Stimulated activated CD4-positive, alpha-beta T cell treated with anti-CD3 and anti-CD28 coated beads, TNF-alpha, amount 100 ng/mL, for 24 hours (primary cell): ENCODE measurements around the gene JAK3.

Source experiments
- DNase-seq, 3 experiments: peaks; one replicate each; pipeline ENCODE4 v3.0.0-alpha.2; 2020; ENCODE audit warnings: low read depth in 3 of 3

The JAK3 gene

GRCh38 chr19:17865364-17866311 lies 17.9 kb upstream of the JAK3 start:
- no peak for DNase-seq

DNA sequence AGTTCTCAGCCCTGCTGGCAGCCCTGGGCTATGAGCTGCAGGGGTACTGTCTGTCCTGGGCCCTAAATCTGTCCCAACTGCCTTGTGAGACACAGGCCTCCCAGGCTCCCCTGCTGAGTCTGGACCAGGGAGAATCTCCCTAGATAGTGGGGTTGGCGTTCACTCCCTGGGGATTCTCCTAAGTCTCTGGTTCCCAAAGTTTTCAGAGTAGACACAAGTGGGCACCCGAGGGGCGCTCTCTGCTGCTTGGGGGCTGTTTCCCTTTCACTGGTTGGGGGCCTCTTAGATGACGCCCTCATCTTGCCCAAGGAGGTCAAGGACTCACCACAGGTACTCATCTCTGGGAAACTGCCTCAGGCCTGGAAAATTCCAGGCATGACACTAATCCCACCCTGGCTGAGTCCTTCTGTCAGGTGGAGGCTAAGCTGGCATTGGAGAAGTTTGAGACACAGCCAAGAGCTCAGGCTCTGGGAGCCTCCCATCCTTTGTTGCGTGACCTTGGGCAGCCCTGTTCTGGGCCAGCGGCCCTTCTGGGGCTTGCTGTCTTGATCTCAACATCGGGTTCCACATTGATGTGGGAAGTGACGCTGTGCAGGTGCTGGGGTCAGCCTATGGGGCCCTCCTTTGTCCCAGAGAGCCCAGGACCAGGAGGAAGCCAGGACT lies 15.9 kb upstream of the JAK3 start:
- no peak for DNase-seq

- no peak for DNase-seq
Measured at GRCh38 chr19:17862711-17863519, 15.1 kb upstream of the JAK3 start.

DNA sequence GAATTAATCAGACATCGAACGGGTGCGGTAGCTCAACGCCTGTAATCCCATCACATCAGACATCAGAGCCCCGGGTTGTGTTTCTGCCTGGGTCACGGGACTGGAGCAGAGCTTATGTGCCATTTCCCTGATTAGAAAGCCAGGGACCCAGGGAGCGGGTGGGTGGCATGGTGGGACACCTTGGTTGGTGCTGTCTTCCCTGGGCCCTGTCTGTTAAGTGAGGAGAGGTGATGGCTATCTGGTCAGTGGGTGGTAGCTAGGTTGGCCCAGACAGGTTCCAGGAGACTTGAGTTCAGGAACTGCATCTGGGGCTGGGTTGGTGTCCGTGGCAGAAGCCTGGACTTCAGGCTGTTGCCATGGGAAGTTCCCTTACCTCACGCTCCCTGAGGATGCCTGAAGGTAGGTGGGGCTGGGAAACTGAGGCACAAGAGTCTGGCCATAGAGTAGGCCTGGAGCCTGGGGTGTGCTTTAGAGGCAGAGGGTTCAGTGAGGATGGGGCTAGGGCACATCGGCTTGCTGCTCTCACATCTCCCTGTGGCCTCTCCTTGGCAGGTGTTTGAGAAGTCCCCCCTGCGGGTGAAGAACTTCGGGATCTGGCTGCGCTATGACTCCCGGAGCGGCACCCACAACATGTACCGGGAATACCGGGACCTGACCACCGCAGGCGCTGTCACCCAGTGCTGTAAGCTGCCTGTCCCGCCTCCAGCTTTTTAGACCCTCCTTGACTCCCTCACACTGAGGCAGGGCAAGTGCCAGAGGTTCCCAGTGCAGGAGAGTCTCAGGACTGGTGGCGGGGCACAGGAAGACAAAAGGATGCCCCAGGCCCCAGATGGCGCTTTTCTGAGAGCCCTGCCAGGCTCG lies 14.0 kb upstream of the JAK3 start:
- no peak for DNase-seq

DNA sequence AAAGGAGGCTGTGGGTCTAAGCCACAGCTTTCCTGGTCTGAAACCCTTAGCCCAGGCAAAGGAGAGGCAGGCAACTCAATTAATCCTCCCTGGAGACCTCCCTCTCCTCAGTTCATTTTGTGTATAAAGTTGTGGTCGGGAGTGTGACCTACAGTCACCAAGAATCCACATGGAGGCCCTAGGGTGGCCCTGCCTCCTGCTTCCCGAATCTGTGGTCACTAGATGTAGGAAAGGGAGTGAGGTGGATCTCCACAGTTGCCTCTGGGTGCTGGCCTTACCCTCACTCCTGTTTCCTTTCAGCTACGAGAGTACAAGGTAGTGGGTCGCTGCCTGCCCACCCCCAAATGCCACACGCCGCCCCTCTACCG lies 13.2 kb upstream of the JAK3 start:
- DNase-seq = no peak

DNA sequence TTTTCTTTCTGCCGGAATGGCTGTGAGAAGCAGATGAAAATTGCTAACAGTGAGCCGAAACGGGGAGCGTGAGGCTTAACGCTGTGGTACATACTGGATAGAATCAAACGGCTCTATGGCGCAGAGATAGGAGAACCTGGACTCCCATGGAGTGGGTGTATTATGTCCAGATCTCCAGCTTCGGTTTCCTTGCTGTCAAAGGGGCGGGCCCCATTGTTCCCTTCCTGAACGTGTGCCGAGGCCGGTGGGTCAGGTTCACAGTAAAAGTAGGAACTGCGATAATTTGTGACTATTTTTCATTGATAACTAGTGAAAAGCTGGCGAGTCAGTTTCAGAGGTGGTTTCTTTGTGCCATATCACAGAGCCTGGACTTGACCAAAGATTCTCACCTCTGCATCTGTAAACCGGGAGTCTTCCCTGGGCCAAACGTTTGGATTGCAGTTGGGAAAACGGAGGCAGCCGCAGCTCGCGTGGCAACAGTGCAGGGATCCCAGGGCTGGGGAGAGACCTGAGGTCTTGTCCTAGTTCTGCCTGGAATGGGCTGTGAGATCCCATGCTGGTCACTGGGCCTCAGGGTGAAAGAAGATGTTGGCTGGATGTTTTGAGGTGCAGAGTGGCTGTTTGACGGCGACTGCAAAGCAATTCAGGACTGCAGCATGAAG lies 12.7 kb upstream of the JAK3 start:
- no peak for DNase-seq

DNA sequence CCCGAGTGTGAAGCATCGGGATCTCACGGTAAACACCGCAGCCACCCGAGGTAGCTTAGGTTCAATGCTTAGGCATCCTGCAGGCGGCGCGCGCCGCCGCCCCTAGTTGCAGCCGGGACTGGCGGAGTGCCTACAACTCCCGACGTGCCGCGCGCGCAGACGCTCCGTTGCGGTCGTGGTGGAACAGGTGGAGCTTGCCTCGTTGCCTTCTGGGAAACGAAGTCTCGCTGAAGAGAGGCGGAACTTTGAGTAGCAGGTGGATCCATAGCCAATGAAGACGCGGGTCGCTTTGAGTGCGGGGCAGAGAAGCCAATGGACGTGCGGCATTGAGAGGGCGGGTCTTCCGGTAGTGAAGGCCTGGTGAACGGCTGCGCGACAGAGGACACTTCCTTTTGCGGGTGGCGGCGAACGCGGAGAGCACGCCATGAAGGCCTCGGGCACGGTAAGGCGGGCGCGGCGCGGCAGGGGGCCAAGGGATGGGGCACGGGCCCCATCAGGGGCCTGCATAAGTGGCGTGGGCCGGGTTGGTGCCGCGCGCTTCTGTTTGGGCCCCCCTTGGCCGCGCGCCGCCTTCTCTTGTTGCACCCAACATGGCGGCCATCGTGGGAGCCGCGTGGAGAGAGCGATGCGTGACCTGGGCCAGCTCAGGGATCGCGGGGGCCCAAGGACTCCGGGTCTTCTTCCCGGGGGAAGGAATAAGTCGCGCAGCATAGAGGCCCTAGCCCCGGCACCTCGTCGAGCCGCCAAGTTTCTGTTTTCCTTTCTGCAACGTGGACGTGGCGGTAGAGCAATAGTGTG lies 11.9 kb upstream of the JAK3 start, which contains the start of gene RPL18A:
TSS of gene RPL18A (plus strand) at position 378 of the 798 bp plus-strand sequence. CDS start at position 425, 47 bp downstream.
- DNase-seq = peak; percentile 98 to 99 (median 99)

DNA sequence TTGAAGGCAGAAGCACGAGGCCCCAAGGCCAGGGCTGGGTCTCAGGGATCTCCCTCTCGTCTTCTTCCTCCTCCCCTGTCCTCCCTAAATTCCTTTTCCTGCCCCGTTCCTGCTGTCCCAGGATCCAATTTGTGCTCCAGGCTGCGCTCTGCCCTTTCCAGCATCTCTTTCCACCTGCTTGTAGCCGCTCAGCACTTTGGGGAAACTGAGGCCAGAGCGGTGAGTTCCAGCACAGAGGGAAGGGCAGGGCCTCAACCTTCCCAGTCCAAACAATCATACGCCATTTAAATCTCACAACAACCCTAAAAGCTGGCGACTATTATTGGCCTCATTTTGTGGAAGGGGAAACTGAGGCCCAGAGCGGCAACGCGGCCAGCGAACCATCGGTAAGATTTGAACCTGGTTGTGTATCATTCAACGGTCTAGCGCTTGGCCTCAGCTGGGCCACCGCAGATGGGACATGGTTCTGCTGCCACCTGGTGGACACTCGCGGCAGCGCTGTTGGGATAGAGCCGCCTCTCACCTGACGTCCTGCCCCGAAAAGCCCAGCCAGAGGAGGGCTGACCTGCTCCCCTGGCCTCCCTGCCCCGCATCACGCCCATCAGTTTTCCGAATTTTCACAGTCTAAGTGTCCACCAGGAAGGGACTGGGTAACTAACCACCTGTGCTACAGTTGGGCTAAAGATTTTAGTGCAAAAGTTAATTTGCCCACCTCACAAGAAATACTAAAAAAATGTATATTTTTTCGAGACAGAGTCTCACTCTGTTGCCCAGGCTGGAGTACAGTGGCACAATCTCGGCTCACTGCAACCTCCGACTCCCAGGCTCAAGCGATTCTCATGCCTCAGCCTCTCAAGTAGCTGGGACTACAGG lies 7.7 kb upstream of the JAK3 start:
- peak; percentile 86 to 91 (median 87) for DNase-seq

DNA sequence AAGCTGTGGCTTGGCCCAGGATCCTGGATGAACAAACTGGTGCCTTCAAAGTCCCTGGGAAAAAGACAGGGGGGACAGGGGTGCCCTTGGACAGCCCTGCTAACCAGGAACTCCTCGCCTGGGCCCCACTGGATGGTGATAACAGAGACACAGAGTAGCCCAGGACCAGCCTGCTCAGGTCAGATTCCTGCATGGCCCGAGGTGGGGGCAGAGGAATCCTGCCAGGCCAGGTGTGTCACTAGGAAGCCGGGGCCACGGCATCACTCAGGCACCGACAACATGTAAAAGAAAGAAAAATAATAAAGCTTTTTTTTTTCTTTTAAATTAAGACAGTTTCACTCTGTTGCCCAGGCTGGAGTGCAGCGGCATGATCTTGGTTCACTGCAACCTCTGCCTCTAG lies 6.3 kb upstream of the JAK3 start:
- DNase-seq = no peak

- DNase-seq = no peak
Measured at GRCh38 chr19:17848595-17849292, 962 bp upstream of the JAK3 start.

- no peak for DNase-seq
Measured at GRCh38 chr19:17846146-17846545, 1.6 kb downstream of the JAK3 start.

DNA sequence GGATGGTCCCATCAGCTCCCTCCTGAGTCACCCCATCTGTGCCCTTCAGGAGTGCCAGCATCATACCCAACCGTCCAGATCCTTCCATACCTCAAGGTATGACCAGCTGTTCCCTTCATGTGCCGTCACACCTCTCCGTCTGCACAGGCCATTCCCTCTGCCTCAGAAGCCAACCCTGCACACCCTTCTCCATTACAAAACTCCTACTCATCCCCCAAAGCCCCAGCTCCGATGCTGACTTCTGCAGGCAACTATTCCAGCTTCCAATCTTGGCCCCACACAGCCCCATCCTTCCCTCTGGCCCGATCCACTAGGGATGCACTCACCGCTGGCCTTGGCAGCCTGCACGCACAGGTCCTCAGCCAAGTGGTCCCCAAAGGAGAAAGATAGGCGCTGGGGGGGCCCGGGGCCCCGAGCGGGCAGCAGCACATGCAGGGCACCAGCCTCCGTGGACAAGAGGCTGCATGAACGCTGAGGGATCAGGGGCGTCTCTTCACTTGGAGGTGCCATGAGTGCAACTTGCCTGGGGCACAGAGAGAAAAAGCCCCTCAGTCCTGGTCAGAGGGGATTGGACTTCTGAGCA lies 3.8 kb downstream of the JAK3 start:
- no peak for DNase-seq

- no peak for DNase-seq
Measured at GRCh38 chr19:17843292-17843827, 4.4 kb downstream of the JAK3 start.

GRCh38 chr19:17842663-17843291 lies 5.0 kb downstream of the JAK3 start:
- DNase-seq = no peak

- peak in 2 of 3 experiments; percentile 56 to 74 for DNase-seq
Measured at GRCh38 chr19:17841810-17842662, 5.7 kb downstream of the JAK3 start.

DNA sequence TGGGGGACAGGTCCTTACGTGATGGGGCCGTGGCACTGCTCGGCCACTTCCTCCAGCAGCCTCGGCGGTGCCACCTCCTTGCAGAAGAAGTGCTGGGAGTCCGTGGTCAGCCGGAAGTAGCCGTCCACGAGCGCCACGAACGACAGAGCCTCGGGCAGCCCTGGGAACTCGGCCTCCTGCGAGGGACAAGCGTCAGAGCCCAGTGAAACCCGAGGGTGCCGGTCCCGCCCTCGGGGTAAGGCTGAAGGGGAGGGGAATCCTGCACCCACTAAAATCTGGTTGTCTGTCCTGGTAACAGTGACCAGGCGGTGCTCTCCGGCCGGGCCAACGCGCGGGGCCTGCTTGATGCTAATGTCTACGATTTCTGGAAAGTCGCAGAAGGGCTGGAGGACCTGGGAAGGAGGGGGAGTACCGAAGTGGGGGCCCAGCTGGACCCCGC lies 6.4 kb downstream of the JAK3 start:
- DNase-seq = no peak
